ENCODE results near the gene MYLIP. TPM values are rescaled to one million over a fixed set of nuclear protein-coding genes. Genes with fewer than 3 reads are reported as not detected.

MYLIP gene
- total and polyA plus RNA-seq, 2 of the 4 experiments (the other 2 are of a cell fraction) = 1.8 to 3.2 TPM

DNA sequence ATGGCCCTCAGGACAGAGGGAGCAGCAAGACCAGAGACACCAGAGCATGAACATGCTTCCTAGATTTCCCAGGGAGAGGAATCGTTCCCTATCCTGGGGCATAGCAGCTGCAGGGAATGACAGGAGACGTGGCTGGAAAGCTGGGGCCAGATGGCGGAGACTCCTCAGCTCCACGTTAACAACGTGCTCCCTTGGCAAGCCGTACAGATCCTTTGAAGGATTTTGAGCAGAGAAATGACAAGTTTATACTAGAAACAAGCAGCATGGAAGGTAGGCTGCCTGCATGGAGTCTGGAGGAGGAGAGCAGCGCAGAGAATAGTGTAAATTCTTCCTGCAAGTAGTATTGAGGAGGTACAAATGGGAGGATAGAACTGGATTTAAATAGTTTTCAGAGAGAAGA is 11.7 kb downstream of the MYLIP start:
- no TSS peak for BruUV-seq (replicated peaks)
- no peak overlapping the region for H2AK5ac ChIP-seq (ENCODE audit: low read depth, low read length)
- no peak overlapping the region for H3K4ac ChIP-seq (ENCODE audit: low read depth, low read length)
- TF ChIP-seq SMC3 (IDR thresholded peaks at IDR 0.05; ENCODE audit: low read depth, low read length) (no peak), RFX5 (IDR thresholded peaks at IDR 0.05; ENCODE audit: low read depth, low read length) (no peak), POLR2A (IDR thresholded peaks at IDR 0.05; ENCODE audit: low read depth, low read length) (no peak), RAD21 (IDR thresholded peaks at IDR 0.05; ENCODE audit: low read length) (no peak), MXI1 (IDR thresholded peaks at IDR 0.05; ENCODE audit: borderline replicate concordance, low read depth, low read length) (no peak), NFE2L2 (IDR thresholded peaks at IDR 0.05; ENCODE audit: low read depth, low read length) (no peak)
- TF ChIP-seq, protein P1, sequence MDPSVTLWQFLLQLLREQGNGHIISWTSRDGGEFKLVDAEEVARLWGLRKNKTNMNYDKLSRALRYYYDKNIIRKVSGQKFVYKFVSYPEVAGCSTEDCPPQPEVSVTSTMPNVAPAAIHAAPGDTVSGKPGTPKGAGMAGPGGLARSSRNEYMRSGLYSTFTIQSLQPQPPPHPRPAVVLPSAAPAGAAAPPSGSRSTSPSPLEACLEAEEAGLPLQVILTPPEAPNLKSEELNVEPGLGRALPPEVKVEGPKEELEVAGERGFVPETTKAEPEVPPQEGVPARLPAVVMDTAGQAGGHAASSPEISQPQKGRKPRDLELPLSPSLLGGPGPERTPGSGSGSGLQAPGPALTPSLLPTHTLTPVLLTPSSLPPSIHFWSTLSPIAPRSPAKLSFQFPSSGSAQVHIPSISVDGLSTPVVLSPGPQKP (IDR thresholded peaks at IDR 0.05; ENCODE audit: borderline replicate concordance, low read depth, low read length) = no peak
- TF ChIP-seq, protein P2, sequence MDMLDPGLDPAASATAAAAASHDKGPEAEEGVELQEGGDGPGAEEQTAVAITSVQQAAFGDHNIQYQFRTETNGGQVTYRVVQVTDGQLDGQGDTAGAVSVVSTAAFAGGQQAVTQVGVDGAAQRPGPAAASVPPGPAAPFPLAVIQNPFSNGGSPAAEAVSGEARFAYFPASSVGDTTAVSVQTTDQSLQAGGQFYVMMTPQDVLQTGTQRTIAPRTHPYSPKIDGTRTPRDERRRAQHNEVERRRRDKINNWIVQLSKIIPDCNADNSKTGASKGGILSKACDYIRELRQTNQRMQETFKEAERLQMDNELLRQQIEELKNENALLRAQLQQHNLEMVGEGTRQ (IDR thresholded peaks at IDR 0.05; ENCODE audit: low read depth, low read length) = no peak
- no peaks in the 10 kb centered on the region; the same call in 1 of the 2 replicates for H3K4me1 ChIP-seq (ENCODE audit: control insufficient read depth, insufficient read depth, low read length)
- in situ Hi-C loops (cut with MboI; ENCODE audit: low sequenced_read_pairs) (no loop called here), intact Hi-C loops (cut with micrococcal nuclease) (no loop called here), dilution Hi-C loops (cut with HindIII; ENCODE audit: low sequenced_read_pairs, unreplicated experiment) (no loop called here)
- H2BK5ac ChIP-seq (ENCODE audit: low read depth, low read length, poor library complexity, severe bottlenecking) = no peak overlapping the region
- peaks cover 42% of the 10 kb centered on the region; the same call in 1 of the 2 replicates for H4K20me1 ChIP-seq (ENCODE audit: insufficient read depth, low read length)
- H4K91ac ChIP-seq (ENCODE audit: insufficient read depth, low read depth, low read length) = no peak overlapping the region
- H3K9me3 ChIP-seq (ENCODE audit: control insufficient read depth, insufficient read depth, low read length) = peaks cover 3% of the 10 kb centered on the region; the same call in 1 of the 2 replicates
- H3K27me3 ChIP-seq (ENCODE audit: control insufficient read depth, insufficient read depth, low read length) = peaks cover 24% of the 10 kb centered on the region
- peaks cover 5 to 14% of the 10 kb centered on the region in 2 experiments; a peak in 3 of 4 replicates for H3K79me1 ChIP-seq (ENCODE audit: low read depth in 1 of 2, low read length in 2 of 2)
- H2BK120ac ChIP-seq (ENCODE audit: low read depth, low read length) = no peak overlapping the region
- H3K56ac ChIP-seq (ENCODE audit: extremely low read depth, insufficient read depth, low read length) = no peak overlapping the region
- no peak for ATAC-seq (ENCODE audit: low read depth)
- no peak overlapping the region for H4K5ac ChIP-seq (ENCODE audit: low read depth, low read length)
- H3K4me3 ChIP-seq (ENCODE audit: insufficient read depth, low read depth, low read length) = no peak overlapping the region
- H2AFZ ChIP-seq (replicated peaks; ENCODE audit: low read length, poor library complexity) = no peak overlapping the region
- H3K9me1 ChIP-seq (ENCODE audit: insufficient read depth, low read length) = no peaks in the 10 kb centered on the region; the same call in 1 of the 2 replicates
- no peak overlapping the region for H4K8ac ChIP-seq (ENCODE audit: low read depth in 2 of 2, low read length in 2 of 2)
- H3K9ac ChIP-seq (ENCODE audit: low read depth, low read length) = no peak overlapping the region
- no peak overlapping the region for H3K27ac ChIP-seq (ENCODE audit: insufficient read depth, low read length)
- H3K4me2 ChIP-seq (ENCODE audit: low read depth, low read length) = no peak overlapping the region
- H3K14ac ChIP-seq (replicated peaks; ENCODE audit: low read depth, low read length) = no peak overlapping the region
- ChIA-PET POLR2A (ENCODE audit: unreplicated experiment) (no interaction called here), CTCF (no interaction called here)
- no peak overlapping the region for H2AK9ac ChIP-seq (replicated peaks; ENCODE audit: low read depth, low read length, poor library complexity)
- H2BK15ac ChIP-seq (ENCODE audit: low read depth, low read length) = no peak overlapping the region
- 88% methylated on average over 7 of the region's 7 CpGs; no CpG with 5 or more reads in 1 of the 2 experiments for WGBS, 2 experiments (ENCODE audit: extremely low coverage in 2 of 2, insufficient read length in 1 of 2)
- no peak overlapping the region for H3K23ac ChIP-seq (ENCODE audit: low read depth, low read length)
- H2BK20ac ChIP-seq (ENCODE audit: low read depth, low read length) = no peak overlapping the region
- peaks cover 33% of the 10 kb centered on the region for H3K36me3 ChIP-seq (ENCODE audit: control insufficient read depth, insufficient read depth, low read length)
- no peak for DNase-seq
- H3K18ac ChIP-seq (ENCODE audit: low read depth, low read length) = no peak overlapping the region
